K562 (cell line): Measurements from ENCODE around the gene NPB. TPM values are rescaled to one million over a fixed set of nuclear protein-coding genes. Genes with fewer than 3 reads are reported as not detected.

Source experiments
- CREM ChIP-seq: IDR thresholded peaks from 2 replicates; pipeline ENCODE4 v1.6.1; 2014; ENCODE audit warnings: antibody characterized with exemption, low read depth
- ELF2 ChIP-seq: fragments of 250-450 bp; sonication (Bioruptor Pico); IDR thresholded peaks from 2 replicates; pipeline ENCODE4 v1.5.0; 2021; ENCODE audit warnings: mild to moderate bottlenecking
- FOSL1 ChIP-seq: fragments of 200-800 bp; sonication (Bioruptor generic); conservative IDR thresholded peaks from 2 replicates; pipeline ENCODE4 v1.6.1; 2016; ENCODE audit warnings: missing genetic modification characterization, missing compliant biosample characterization
- HDAC2 ChIP-seq: fragments of 450-650 bp; IDR thresholded peaks from 2 replicates; pipeline ENCODE4 v1.6.1; 2016; ENCODE audit warnings: mild to moderate bottlenecking
- MAZ ChIP-seq, 2 experiments: fragments of 450-650 bp in 1 of 2; sonication (generic) in 1 of 2; formaldehyde crosslinking; IDR thresholded peaks in 1 of 2; conservative IDR thresholded peaks in 1 of 2; 2 replicates each; pipeline versions ENCODE4 v1.4.0 to v1.5.0; 2020; ENCODE audit warnings: mild to moderate bottlenecking in 1 of 2, missing genetic modification reagents in 1 of 2
- RBM15 ChIP-seq: fragments of 200-400 bp; formaldehyde crosslinking; IDR thresholded peaks from 2 replicates; pipeline ENCODE4 v1.6.1; 2018; ENCODE audit warnings: mild to moderate bottlenecking, low read length, moderate library complexity; ENCODE audit not compliant: insufficient read depth
- SMARCA5 ChIP-seq: fragments of 450-650 bp; IDR thresholded peaks from 2 replicates; pipeline ENCODE4 v1.6.1; 2016
- THRAP3 ChIP-seq: fragments of 450-650 bp; IDR thresholded peaks from 2 replicates; pipeline ENCODE4 v1.6.1; 2016; ENCODE audit warnings: mild to moderate bottlenecking, inconsistent platforms, borderline replicate concordance
- ZC3H11A ChIP-seq: IDR thresholded peaks from 2 replicates; pipeline ENCODE4 v1.6.1; 2012; ENCODE audit warnings: low read depth, low read length, improper control_type of control experiment
- polyA plus RNA-seq, 8 experiments: library from polyadenylated mRNA; depleted of rRNA in 4 of 8; stranded (reverse) in 5 of 8; unstranded in 3 of 8; fragments of >200 nt; fragmentation: Nextera tagmentation in 2 of 8; fragmentation: Illumina TruSeq in 1 of 8; extraction: Ambion mirVana in 2 of 8; extraction: Trizol in 1 of 8; gene quantifications; 2 replicates each; pipeline versions ENCODE4 v1.2.1 to v1.2.3, GENCODE V29; 2011 to 2014; ENCODE audit warnings: inconsistent platforms in 1 of 8, missing spikeins in 1 of 8
- total RNA-seq, 7 experiments: library from RNA; depleted of rRNA in 6 of 7; stranded (reverse); fragments of >200 nt in 6 of 7; fragmentation: Illumina TruSeq in 2 of 7; extraction: Trizol in 2 of 7; gene quantifications; 2 replicates each; pipeline versions ENCODE4 v1.2.1 to v1.2.3, GENCODE V29; 2011 to 2021; ENCODE audit warnings: low replicate concordance in 1 of 7
- TF ChIP-seq, protein P1 (sequence below): fragments of 450-650 bp; IDR thresholded peaks from 2 replicates; pipeline ENCODE4 v1.6.1; 2018; ENCODE audit not compliant: partially characterized antibody
- TF ChIP-seq, protein P2 (sequence below): fragments of 250-450 bp; sonication (Bioruptor Pico); IDR thresholded peaks from 2 replicates; pipeline ENCODE4 v1.4.0; 2020
- TF ChIP-seq, protein P3 (sequence below): fragments of 450-650 bp; formaldehyde crosslinking; IDR thresholded peaks from 2 replicates; pipeline ENCODE4 v1.4.0; 2022; ENCODE audit warnings: missing genetic modification characterization
- TF ChIP-seq, protein P4 (sequence below): fragments of 450-650 bp; IDR thresholded peaks from 2 replicates; pipeline ENCODE4 v1.6.1; 2016; ENCODE audit warnings: missing biosample characterization, missing genetic modification characterization
- TF ChIP-seq, protein P5 (sequence below): fragments of 250-450 bp; sonication (Bioruptor Pico); IDR thresholded peaks from 2 replicates; pipeline ENCODE4 v1.8.0; 2021; ENCODE audit warnings: moderate library complexity, mild to moderate bottlenecking, inconsistent platforms

NPB gene
- total and polyA plus RNA-seq, 9 of the 15 experiments (the other 6 are each of a cell fraction or from before 2014, with no cell fraction given) = 0.03 to 0.61 (median 0.14) TPM; not detected in 2

DNA sequence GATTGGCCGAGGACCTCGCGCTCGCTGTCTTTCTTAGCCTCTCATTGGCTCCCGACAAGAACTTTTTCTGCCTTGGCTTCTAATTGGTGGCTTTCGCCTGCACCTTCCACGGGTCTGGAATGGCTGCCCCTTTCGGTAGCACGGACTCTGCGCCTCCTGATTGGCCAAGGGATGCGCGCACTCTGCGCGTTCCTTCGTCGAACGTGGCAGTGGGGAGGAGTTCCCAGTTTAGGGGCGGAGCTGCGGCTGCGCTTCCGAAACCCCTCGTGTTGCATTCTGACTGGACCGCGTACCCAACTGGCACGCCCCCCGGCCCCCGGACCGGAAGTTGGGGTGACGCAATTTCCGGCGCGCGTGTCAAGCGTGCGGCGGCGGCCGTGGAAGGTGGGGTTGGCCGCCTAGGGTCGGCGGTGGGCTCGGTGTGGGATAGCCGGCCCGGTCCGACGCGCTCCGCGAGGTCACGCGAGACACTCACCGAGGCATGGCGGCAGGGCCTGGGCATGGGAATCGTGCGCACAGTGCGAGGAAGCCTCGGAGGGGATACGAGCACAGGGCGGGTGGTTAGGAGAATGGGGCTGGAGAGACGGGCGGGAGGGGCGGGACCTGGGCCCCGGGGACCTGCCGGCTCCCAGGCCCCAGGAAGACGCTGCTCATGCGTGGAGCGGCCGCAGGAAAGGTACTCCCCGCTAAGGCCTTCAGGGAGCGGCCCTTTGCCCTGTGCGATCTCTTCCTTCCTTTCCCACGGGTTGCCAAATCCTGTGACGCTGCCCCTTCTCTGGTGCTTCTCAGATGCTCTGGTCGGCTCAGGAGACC lies 41.1 kb upstream of the NPB start (continued):
- TF ChIP-seq, protein P1, sequence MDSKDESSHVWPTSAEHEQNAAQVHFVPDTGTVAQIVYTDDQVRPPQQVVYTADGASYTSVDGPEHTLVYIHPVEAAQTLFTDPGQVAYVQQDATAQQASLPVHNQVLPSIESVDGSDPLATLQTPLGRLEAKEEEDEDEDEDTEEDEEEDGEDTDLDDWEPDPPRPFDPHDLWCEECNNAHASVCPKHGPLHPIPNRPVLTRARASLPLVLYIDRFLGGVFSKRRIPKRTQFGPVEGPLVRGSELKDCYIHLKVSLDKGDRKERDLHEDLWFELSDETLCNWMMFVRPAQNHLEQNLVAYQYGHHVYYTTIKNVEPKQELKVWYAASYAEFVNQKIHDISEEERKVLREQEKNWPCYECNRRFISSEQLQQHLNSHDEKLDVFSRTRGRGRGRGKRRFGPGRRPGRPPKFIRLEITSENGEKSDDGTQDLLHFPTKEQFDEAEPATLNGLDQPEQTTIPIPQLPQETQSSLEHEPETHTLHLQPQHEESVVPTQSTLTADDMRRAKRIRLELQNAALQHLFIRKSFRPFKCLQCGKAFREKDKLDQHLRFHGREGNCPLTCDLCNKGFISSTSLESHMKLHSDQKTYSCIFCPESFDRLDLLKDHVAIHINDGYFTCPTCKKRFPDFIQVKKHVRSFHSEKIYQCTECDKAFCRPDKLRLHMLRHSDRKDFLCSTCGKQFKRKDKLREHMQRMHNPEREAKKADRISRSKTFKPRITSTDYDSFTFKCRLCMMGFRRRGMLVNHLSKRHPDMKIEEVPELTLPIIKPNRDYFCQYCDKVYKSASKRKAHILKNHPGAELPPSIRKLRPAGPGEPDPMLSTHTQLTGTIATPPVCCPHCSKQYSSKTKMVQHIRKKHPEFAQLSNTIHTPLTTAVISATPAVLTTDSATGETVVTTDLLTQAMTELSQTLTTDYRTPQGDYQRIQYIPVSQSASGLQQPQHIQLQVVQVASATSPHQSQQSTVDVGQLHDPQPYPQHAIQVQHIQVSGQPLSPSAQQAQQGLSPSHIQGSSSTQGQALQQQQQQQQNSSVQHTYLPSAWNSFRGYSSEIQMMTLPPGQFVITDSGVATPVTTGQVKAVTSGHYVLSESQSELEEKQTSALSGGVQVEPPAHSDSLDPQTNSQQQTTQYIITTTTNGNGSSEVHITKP = no peak
- TF ChIP-seq, protein P2, sequence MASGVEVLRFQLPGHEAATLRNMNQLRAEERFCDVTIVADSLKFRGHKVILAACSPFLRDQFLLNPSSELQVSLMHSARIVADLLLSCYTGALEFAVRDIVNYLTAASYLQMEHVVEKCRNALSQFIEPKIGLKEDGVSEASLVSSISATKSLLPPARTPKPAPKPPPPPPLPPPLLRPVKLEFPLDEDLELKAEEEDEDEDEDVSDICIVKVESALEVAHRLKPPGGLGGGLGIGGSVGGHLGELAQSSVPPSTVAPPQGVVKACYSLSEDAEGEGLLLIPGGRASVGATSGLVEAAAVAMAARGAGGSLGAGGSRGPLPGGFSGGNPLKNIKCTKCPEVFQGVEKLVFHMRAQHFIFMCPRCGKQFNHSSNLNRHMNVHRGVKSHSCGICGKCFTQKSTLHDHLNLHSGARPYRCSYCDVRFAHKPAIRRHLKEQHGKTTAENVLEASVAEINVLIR (CRISPR knock-in tag) = peak; percentile 77
- TF ChIP-seq, protein P3, sequence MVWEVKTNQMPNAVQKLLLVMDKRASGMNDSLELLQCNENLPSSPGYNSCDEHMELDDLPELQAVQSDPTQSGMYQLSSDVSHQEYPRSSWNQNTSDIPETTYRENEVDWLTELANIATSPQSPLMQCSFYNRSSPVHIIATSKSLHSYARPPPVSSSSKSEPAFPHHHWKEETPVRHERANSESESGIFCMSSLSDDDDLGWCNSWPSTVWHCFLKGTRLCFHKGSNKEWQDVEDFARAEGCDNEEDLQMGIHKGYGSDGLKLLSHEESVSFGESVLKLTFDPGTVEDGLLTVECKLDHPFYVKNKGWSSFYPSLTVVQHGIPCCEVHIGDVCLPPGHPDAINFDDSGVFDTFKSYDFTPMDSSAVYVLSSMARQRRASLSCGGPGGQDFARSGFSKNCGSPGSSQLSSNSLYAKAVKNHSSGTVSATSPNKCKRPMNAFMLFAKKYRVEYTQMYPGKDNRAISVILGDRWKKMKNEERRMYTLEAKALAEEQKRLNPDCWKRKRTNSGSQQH (CRISPR knock-in tag) = peak; percentile 94
- TF ChIP-seq ELF2 (CRISPR knock-in tag) (peak; percentile 95), SMARCA5 (no peak), HDAC2 (0 out of 2 replicates have a peak, but pooled peaks have one; percentile 28), FOSL1 (tag) (peak; percentile 69), MAZ (CRISPR knock-in tag; conservative IDR thresholded peaks at IDR 0.05 in 1 of 2, IDR thresholded peaks at IDR 0.05 in 1 of 2) (peak; percentile 72 to 82), ZC3H11A (no peak), THRAP3 (no peak), CREM (peak; percentile 97), RBM15 (no peak)
- TF ChIP-seq, protein P4, sequence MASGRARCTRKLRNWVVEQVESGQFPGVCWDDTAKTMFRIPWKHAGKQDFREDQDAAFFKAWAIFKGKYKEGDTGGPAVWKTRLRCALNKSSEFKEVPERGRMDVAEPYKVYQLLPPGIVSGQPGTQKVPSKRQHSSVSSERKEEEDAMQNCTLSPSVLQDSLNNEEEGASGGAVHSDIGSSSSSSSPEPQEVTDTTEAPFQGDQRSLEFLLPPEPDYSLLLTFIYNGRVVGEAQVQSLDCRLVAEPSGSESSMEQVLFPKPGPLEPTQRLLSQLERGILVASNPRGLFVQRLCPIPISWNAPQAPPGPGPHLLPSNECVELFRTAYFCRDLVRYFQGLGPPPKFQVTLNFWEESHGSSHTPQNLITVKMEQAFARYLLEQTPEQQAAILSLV (tag) = peak; percentile 84
- TF ChIP-seq, protein P5, sequence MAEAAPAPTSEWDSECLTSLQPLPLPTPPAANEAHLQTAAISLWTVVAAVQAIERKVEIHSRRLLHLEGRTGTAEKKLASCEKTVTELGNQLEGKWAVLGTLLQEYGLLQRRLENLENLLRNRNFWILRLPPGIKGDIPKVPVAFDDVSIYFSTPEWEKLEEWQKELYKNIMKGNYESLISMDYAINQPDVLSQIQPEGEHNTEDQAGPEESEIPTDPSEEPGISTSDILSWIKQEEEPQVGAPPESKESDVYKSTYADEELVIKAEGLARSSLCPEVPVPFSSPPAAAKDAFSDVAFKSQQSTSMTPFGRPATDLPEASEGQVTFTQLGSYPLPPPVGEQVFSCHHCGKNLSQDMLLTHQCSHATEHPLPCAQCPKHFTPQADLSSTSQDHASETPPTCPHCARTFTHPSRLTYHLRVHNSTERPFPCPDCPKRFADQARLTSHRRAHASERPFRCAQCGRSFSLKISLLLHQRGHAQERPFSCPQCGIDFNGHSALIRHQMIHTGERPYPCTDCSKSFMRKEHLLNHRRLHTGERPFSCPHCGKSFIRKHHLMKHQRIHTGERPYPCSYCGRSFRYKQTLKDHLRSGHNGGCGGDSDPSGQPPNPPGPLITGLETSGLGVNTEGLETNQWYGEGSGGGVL (CRISPR knock-in tag) = no peak
